Measurements from ENCODE around the gene STRN4. TPM values are rescaled to one million over a fixed set of nuclear protein-coding genes. Genes with fewer than 3 reads are reported as not detected.
A peak's percentile ranks its signal among the peaks of the same experiment; 100 is the strongest.

The STRN4 gene
- total RNA-seq, 1 donor from 2014 or later = 115 TPM

- H3K27ac Mint-ChIP-seq = peak overlapping the region; percentile 82
- H3K36me3 Mint-ChIP-seq (ENCODE audit: insufficient read depth) = peaks cover 7% of the 10 kb centered on the region
- no peaks in the 10 kb centered on the region for H3K9me3 Mint-ChIP-seq (ENCODE audit: low read depth)
- peaks cover 10% of the 10 kb centered on the region for H3K4me1 Mint-ChIP-seq (ENCODE audit: low read depth)
- no peak for DNase-seq (ENCODE audit: low spot score, unreplicated experiment)
- no peak overlapping the region for H3K4me3 Mint-ChIP-seq (ENCODE audit: low read depth)
- H3K27me3 Mint-ChIP-seq = no peaks in the 10 kb centered on the region
- no peak for TF ChIP-seq CTCF (IDR thresholded peaks at IDR 0.05; ENCODE audit: unreplicated experiment)
Measured at GRCh38 chr19:46737761-46738171, 8.5 kb downstream of the STRN4 start.

GRCh38 chr19:46737298-46737654 lies 9.0 kb downstream of the STRN4 start:
- peak overlapping the region; percentile 82 for H3K27ac Mint-ChIP-seq
- TF ChIP-seq CTCF (IDR thresholded peaks at IDR 0.05; ENCODE audit: unreplicated experiment) = no peak
- no peaks in the 10 kb centered on the region for H3K9me3 Mint-ChIP-seq (ENCODE audit: low read depth)
- no peaks in the 10 kb centered on the region for H3K27me3 Mint-ChIP-seq
- no peak overlapping the region for H3K4me3 Mint-ChIP-seq (ENCODE audit: low read depth)
- peaks cover 7% of the 10 kb centered on the region for H3K36me3 Mint-ChIP-seq (ENCODE audit: insufficient read depth)
- peaks cover 10% of the 10 kb centered on the region for H3K4me1 Mint-ChIP-seq (ENCODE audit: low read depth)
- DNase-seq (ENCODE audit: low spot score, unreplicated experiment) = no peak

GRCh38 chr19:46736531-46737297 lies 9.5 kb downstream of the STRN4 start:
- Mint-ChIP-seq H3K4me1 (ENCODE audit: low read depth) (peaks cover 10% of the 10 kb centered on the region), H3K9me3 (ENCODE audit: low read depth) (no peaks in the 10 kb centered on the region), H3K4me3 (ENCODE audit: low read depth) (no peak overlapping the region), H3K27me3 (no peaks in the 10 kb centered on the region), H3K36me3 (ENCODE audit: insufficient read depth) (peaks cover 7% of the 10 kb centered on the region), H3K27ac (no peak overlapping the region)
- TF ChIP-seq CTCF (IDR thresholded peaks at IDR 0.05; ENCODE audit: unreplicated experiment) = no peak
- no peak for DNase-seq (ENCODE audit: low spot score, unreplicated experiment)

GRCh38 chr19:46733690-46734292 lies 12.5 kb downstream of the STRN4 start:
- TF ChIP-seq CTCF (IDR thresholded peaks at IDR 0.05; ENCODE audit: unreplicated experiment) = no peak
- Mint-ChIP-seq H3K27me3 (no peaks in the 10 kb centered on the region), H3K27ac (no peak overlapping the region), H3K4me3 (ENCODE audit: low read depth) (no peak overlapping the region), H3K9me3 (ENCODE audit: low read depth) (no peaks in the 10 kb centered on the region), H3K36me3 (ENCODE audit: insufficient read depth) (peaks cover 14% of the 10 kb centered on the region), H3K4me1 (ENCODE audit: low read depth) (peaks cover 8% of the 10 kb centered on the region)
- DNase-seq (ENCODE audit: low spot score, unreplicated experiment) = no peak

- DNase-seq (ENCODE audit: low spot score, unreplicated experiment) = no peak
- no peak overlapping the region for H3K27ac Mint-ChIP-seq
- H3K9me3 Mint-ChIP-seq (ENCODE audit: low read depth) = no peaks in the 10 kb centered on the region
- no peaks in the 10 kb centered on the region for H3K27me3 Mint-ChIP-seq
- H3K4me1 Mint-ChIP-seq (ENCODE audit: low read depth) = peaks cover 8% of the 10 kb centered on the region
- peaks cover 17% of the 10 kb centered on the region for H3K36me3 Mint-ChIP-seq (ENCODE audit: insufficient read depth)
- no peak for TF ChIP-seq CTCF (IDR thresholded peaks at IDR 0.05; ENCODE audit: unreplicated experiment)
- H3K4me3 Mint-ChIP-seq (ENCODE audit: low read depth) = no peak overlapping the region
Measured at GRCh38 chr19:46732966-46733689, 13.1 kb downstream of the STRN4 start.
